COLO668 (cell line): ENCODE measurements around the gene SKIDA1.
A peak's percentile ranks its signal among the peaks of the same experiment; 100 is the strongest.

Experiments
- DNase-seq: peaks from one replicate; lab custom pipeline; 2025; ENCODE audit not compliant: unreplicated experiment; lab: John Stamatoyannopoulos, UW

The SKIDA1 gene

GRCh38 chr10:21502348-21502740 is 23.1 kb downstream of the SKIDA1 start:
- no peak for DNase-seq

GRCh38 chr10:21501731-21502347 is 23.6 kb downstream of the SKIDA1 start:
- DNase-seq, result no peak

DNA sequence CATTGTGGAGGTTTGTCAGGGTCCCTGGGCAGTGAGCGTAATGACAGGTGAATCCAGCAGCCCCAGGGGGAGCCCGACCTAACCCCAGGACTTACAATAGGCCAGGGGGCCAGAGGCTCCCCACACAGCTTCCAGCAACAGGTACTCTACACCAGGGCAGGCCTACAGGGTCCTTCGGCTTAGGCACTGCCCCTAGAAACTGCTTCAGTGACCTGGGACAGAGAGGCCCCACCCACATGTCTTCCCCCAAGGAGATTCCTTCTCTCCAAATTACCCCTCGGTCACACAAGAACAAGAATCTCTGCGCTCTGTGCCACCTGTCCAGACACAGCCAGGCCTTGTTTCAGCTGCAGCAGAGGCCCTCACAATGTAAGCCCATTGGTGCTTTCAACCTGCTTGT is 24.4 kb downstream of the SKIDA1 start:
- no peak for DNase-seq

- DNase-seq, result no peak
These were observed 24.9 kb downstream of the SKIDA1 start for GRCh38 chr10:21500578-21500910.

DNA sequence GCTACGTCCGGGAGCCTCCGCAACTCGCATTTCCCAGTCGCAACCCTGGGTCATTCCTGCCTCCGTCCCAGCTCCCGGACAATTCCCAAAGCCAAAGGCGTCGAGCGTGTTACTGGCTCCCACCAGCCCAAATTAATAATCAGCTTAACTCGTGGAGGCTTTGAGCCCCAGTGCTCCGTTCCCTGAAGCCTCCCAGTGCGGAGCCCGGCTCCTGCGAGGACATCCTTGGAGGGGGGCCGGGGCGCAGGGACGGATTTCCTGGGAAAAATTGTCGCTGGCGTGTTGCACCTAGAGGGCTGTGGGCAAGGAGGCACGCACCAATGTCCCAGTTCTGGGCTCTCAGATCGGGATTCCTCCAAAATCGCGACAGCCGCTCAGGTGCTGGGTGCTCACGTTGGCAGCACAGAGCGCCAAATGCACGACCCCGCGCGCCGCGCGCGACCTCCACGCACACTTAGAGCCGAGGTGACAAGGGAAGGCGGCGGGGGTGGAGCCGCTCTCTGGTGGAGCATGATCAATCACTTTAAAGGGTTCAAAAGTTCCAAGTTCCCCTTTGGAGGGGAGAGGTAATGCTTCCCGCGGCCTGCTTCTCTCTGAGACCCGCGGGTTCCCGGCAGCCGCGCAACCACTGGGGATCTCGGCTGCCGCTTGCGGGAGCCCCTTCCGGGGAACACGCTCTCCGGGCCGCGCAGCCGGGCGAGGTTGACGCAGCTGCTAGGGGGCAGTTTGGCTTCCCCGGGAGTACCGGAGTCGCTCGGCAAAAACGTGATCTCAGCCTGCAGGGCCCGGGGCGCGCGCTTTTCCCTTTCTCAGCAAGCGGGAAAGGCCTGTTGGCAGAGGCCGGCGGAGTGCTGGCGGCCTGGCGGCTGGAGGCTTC is 25.5 kb downstream of the SKIDA1 start:
- no peak for DNase-seq

DNA sequence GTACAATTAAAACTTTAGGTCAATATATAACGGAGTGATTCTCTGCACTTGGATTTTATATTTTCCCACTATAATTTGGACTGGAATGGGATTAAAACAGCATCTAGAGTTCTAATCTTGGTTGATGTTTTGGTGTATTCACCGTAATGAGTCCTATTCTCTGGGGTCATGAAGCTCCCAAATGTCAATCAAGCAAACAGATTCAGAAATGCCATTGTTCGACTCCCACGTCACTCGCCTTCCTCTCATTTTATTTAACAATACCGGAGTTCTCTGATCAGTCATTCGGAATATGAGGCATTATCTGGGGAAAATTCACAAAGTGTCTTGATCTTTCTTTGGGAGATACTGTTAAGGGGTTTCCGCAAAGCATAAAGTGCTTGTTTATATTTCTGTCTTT is 26.5 kb downstream of the SKIDA1 start:
- DNase-seq, result no peak

DNA sequence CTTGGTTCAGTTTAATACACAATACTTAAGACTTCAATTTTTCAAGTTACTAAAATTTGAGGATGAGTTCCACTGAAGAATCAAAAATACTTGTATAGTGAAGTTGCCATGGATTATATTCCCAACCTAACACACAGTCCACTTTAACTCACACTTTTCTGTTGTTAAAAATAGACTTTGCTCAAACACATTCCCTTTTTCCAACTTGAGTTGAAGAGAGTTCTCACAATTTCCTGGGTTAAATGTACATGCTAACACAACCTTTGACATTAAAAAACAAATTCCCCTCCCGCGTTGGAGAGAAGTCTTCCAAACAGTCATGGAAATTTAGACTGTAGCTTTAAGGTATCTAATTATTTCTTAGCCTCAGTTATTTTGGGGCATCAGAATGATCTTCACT is 27.1 kb downstream of the SKIDA1 start:
- no peak for DNase-seq

DNA sequence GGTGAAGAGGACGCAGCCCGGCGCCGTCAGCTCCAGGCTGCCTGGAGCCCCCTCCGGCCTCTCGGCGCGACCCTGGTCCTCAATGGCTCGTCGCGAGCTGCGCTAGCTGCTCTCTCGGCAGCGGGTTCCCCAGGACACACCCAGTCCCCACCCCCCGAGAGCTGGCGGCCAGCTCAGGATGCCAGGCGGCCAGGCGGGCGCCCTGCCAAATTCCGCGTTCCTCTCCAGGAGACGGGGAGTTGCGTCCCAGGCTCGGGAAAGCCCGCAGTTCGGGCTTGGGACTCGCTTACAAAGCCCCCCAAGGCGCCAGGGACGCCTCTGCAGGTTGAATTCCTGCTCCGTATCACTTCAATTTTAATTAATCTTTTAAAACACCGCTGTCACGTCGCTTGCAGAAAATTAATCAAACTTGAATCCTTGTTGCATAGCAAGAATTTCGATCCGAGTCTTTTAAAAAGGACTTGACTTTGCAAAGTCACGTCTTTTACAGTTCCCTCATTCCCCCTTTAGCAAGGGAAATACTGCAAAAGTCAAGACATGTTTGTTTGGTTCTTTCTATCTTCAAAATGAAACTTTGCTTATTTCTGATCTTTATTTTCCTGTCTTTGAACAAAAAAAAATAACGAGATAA is 28.2 kb downstream of the SKIDA1 start:
- DNase-seq, result peak; percentile 81

DNA sequence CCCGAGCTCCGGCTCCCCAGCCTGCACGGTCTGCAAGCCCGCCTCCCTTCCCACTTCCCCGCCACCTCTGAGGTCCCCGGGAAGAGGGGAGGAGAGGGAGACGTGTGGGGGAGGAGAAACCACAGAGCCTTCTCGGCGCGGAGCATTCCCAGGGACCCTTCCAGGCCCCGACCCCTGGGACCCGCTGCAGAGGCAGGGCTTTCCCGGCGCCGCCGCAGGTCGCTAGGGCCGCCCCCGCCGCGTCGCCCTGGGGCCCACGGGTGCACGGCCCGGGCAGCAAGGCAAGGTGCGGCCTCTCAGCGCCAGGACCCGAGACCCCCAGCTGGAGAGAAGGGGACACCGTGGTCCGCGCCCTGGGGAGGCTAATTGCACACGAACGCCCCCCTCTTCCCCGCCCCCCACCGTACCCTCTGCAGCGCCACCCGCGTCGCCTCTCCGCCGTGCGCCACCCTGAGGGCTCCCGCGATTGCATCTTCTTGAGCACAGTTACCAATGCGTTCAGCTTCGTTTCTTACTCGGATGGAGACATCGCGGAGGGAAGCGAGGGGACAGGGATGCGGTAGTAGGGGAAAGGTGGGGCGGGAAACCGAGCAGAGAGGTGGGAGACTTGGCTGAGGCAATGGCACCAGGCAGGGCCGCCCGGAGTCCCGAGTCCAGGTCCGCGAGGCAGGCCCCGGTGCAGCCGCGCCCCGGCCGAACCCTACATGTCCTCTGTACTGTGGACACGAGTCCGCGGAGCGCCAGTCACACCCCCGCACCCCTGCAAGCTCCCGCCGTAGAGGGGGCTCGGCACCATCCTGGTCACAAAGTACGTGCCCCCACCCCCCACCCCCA is 28.9 kb downstream of the SKIDA1 start:
- DNase-seq, result peak; percentile 41

DNA sequence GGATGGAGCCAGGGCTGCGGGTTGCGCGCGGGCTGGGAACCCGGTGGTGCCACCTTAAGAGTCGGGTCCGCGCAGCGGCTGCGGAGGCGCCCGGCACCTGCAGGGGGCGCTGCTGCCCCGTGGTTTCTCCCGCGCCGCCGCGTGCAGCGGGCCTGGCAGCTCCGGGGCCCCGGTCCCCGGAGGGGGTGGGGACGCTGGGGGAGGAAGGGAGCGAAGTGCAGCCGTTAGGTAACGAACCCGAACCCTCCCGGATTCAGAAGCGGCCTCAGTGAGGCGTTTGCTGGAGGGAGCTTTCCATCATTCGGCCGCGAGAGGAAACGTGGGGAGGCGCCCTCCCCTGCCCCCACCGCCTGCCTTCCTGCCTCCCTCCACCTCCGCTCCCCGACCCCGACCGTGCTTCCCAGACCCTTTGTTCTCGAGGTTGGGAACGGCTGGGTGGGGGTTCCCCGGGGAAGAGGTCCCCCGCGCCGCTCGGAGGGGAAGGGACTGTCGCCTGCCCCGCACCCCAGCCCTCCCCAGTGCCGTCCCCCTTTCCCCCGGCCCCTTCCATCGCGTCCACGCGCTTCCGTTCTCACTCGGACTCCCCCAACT is 29.6 kb downstream of the SKIDA1 start:
- DNase-seq, result peak; percentile 81

DNA sequence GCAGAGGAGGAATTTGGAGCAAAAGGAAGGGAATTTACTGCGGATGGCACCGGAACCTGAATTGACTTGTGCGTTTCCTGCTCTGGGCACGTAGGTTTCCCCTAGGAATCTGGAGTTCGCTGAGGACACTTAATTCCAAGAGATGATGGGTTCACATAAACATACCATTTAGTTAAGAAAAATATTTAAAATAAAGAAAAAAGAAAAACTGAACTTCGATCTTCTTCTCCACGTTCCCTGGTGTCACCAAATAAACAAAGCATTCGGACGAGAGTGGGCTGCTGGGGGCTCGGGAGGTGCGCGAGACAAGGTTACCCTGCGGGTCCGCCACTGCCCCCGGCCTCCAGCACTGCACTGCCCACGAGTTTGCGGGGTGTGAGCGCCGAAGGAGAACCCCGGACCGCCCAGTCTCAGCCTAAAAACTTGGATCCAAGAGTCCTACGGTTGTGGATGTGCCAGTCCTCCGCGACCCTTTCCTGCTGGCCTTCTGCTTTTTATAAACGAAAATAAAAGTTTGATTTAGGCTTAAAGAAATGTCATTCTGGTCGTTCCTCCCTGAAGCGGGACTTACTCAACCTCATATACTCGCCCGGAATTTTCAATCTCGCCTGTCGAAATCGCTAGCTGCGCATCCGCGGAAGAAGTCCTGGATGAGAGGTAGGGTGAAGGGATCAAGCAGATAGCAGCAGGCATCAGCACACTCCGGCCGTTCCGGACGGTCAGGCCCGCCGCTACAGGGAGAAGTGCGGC is 30.3 kb downstream of the SKIDA1 start:
- DNase-seq, result no peak

- DNase-seq, result peak; percentile 27
These were observed 31.1 kb downstream of the SKIDA1 start for GRCh38 chr10:21494191-21495001.

GRCh38 chr10:21493784-21494183 is 31.7 kb downstream of the SKIDA1 start:
- no peak for DNase-seq

DNA sequence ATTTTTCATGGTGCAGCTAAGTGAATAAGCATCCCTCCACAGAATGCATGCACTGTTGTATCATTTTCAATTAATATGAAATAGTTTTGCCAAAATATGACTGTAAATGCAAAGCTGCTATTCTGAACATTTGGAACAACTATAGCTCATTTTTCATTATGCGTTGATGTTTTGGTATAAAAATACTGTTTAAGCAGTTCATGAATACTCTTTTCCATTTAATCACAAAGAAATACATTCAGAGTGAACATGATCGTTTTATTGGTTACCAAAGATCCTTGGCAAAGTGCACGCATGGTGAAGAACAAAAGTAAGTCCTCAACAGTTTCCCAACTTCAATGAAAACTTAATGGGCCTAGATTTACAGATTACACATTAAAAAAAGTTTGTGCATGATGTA is 33.1 kb downstream of the SKIDA1 start:
- no peak for DNase-seq

DNA sequence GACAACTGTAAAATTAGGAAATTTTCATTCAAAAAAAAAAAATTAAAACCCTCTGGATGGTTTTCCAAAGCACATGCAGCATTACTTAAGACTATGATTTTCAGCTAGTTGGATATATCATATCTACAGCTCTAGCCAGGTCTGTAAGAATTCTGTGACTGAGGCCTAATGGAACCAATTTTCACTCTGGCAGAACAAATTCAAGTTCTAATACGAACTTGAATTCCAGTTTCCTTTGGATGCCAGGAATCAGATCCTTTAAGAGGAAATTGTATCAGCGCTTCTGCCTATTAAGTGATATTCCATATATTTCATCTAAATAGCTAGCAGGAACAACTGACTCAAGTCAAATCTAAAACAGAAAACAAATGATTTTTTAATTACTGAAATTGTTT is 34.8 kb downstream of the SKIDA1 start:
- DNase-seq, result no peak

DNA sequence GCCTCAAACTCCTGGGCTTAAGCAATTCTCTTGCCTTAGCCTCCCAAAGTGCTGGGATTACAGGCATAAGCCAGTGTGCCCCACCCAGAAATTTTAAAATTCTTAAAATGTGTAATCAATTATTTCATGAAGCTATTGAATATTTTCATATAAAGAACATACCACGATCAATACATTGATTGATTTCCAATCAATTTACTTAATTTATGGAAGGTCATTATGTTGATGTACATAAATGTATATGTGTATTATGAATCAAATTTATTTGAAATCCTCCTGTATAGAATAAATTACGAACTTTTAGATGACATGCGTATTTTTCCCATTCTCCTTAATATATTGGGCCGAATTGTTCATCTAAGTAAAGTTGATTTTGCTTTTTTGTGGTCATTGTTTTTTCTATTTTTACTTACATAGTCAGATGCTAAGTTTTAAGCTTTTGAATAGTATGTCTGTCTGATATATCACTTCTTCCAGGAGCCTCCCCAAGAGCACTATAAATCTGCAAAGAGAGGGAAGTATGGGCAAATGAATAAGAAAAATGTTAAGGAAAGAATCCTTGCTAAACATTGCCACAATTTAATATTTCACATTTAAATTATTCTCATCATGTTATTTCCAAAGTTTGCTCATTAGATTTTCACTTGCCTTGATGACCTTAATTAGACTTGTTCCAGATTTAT is 35.3 kb downstream of the SKIDA1 start:
- DNase-seq, result no peak

GRCh38 chr10:21488957-21489446 is 36.5 kb downstream of the SKIDA1 start:
- no peak for DNase-seq

GRCh38 chr10:21488246-21488956 is 37.1 kb downstream of the SKIDA1 start:
- no peak for DNase-seq
